HFF-Myc (cell line): Measurements from ENCODE around the gene MDM1.

Source experiments
- DNase-seq: peaks from one replicate; pipeline ENCODE4 v3.0.0-alpha.2; 2011; ENCODE audit warnings: low read depth; ENCODE audit errors: extremely low read depth
- H3K4me3 ChIP-seq: replicated peaks from 2 replicates; pipeline ENCODE4 v1.5.1; 2011; ENCODE audit warnings: low read depth, mild to moderate bottlenecking, control low read depth, low read length
- TF ChIP-seq, protein P1 (sequence below): IDR thresholded peaks from 2 replicates; pipeline ENCODE4 v1.5.1; 2012; ENCODE audit warnings: mild to moderate bottlenecking, low read depth, low read length, control low read depth; ENCODE audit errors: missing control alignments

Gene MDM1

DNA sequence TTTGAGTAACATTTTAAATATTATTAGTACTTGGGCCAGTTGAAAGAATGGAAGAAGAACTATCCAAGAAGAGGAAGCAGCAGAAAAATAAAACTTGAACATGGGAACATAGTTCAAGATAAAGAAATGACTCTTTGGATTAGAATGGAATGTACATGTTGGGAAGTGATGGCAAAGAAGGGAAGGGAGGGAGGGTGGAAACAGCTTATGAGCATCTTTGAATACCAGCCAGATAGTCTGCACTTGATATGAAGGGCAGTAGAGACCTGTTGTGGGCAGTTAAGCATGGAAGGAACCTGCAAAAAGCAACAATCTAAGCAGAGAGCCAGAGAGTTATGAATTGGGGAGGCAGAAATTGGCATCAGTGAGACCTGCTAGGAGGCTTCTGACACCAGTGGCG, 68.8 kb downstream of the MDM1 start:
- TF ChIP-seq, protein P1, sequence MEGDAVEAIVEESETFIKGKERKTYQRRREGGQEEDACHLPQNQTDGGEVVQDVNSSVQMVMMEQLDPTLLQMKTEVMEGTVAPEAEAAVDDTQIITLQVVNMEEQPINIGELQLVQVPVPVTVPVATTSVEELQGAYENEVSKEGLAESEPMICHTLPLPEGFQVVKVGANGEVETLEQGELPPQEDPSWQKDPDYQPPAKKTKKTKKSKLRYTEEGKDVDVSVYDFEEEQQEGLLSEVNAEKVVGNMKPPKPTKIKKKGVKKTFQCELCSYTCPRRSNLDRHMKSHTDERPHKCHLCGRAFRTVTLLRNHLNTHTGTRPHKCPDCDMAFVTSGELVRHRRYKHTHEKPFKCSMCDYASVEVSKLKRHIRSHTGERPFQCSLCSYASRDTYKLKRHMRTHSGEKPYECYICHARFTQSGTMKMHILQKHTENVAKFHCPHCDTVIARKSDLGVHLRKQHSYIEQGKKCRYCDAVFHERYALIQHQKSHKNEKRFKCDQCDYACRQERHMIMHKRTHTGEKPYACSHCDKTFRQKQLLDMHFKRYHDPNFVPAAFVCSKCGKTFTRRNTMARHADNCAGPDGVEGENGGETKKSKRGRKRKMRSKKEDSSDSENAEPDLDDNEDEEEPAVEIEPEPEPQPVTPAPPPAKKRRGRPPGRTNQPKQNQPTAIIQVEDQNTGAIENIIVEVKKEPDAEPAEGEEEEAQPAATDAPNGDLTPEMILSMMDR, result no peak
- no peak for DNase-seq
- no peak overlapping the region for H3K4me3 ChIP-seq

DNA sequence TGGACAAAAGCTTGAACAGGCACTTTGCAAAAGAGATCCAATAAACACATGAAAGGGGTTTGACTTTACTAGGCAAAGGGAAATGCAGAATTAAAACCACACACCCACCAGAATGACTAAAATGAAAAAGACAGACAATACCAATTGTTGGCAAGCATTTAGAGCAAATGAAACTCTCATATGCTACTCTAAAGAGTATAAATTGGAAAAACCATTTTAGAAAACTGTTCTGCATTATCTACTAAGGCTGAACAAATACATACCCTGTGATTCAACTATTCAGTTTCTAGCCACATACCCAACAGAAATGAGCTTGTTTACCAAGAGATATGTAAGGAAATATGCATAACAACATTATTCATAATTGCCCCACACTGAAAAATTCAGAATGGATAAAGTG, 70.3 kb downstream of the MDM1 start:
- no peak overlapping the region for H3K4me3 ChIP-seq
- no peak for DNase-seq
- TF ChIP-seq, protein P1, result no peak

DNA sequence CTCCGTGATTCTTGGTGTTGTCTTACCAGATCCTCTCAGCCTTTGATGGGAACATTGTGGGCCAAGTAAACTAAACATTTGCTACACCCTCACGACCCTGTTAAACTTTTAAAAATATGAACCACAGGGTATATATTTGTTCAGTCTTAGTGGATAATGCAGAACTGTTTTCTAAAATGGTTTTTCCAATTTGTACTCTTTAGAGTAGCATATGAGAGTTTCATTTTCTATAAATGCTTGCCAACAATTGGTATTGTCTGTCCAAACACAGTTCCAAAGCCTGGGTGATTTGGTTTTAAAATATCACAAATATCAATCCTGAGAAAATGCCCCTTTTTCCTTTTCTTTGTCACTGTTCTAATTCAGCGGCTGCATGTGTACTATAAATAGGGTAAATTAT, 72.0 kb downstream of the MDM1 start:
- H3K4me3 ChIP-seq, result no peak overlapping the region
- TF ChIP-seq, protein P1, result no peak
- DNase-seq, result no peak

DNA sequence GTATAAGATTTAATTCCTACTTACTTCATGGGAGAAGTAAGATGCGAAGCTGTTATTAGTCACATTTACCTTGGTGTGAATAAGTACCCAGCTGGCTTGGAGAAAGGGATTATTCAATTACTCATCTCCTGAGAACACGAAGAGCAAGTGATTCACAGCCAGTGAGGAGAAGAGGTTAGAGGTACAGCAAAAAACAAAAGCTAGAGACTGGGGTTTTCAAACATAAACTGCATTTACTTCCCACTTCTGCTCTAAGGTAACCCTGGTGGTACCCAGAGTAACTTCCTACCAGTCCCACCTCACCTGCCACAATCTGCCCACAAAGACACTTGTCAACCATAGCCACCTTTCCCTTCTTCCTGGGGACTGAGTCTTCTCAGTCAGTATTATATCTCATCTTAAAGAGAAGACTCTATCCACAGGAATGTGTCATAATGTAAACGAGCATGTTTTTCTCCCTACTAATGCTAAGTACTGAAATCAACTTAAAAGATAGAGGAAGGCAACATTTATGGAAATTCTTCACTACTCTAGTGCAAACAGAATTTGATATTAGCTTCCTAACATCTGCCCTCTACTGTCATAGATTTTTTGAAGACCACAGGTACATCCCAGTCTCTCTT, 72.7 kb downstream of the MDM1 start:
- TF ChIP-seq, protein P1, result no peak
- DNase-seq, result no peak
- H3K4me3 ChIP-seq, result no peak overlapping the region

DNA sequence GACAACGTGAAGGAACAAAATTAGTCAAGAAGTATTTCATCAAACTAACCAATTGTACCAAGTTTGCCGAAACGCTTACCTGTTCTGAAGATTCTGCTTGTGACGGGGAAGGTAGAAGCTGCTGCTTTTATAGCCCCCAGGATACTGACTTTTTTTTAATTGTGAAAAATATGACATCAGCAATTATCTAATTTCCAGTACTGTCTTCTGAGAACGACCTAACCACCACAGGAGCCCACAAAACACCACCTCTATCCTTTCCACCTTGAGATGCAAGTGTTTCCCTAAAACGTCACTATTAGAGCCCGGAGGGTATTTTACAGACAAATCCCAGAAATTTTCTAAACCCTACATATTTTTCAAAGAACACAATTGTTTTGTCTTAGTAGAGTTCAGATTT, 78.7 kb downstream of the MDM1 start, which contains the start of gene IL22:
TSS of gene IL22 (minus strand) at position 101 of the 400 bp plus-strand sequence. CDS start 156 bp downstream, outside the sequence.
- H3K4me3 ChIP-seq, result no peak within 1 kb of the TSS
- TF ChIP-seq, protein P1, result no peak
- no peak for DNase-seq

DNA sequence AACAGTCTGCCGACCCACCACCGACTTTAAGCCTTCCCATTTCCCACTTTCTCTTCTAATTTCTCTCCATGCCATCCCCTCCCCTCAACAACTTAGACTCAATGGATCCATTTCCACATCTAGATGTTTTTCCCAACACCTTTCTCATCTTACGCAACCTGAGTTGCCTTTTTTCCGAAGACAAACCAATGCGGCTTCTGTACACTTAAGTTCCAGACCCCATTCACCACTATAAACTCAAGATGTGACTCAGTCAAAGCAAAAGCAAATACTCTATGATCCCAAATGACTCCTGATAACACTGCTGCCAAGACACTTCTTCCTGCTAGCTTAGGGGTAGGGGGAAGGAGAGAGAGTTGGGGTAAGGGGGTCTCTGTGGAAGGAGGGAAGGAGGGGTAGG, 80.1 kb downstream of the MDM1 start:
- no peak for DNase-seq
- H3K4me3 ChIP-seq, result no peak overlapping the region
- TF ChIP-seq, protein P1, result no peak

DNA sequence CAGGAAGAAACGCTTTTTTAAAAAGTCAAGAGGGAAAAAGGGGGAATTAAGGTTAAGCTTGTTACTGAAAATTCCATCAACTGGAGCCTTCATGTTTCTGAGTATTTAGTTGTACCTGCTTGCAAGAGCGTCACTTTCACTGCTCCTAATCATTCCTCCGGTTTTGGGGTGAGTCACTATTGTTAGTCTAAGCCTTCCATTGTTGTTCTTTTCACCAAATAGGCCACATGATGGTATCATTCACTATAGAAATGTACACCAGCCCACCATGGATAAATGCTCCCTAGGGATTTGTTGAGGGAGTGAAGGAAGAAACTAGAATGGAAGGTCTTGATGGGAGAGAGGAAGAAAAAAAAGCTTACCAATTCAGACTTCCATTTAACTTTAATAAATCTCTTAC, 81.7 kb downstream of the MDM1 start:
- DNase-seq, result no peak
- H3K4me3 ChIP-seq, result no peak overlapping the region
- TF ChIP-seq, protein P1, result no peak
